Ovary (tissue), 9 donors: ENCODE results near the gene EPHB1. TPM values are rescaled to one million over a fixed set of nuclear protein-coding genes. Genes with fewer than 3 reads are reported as not detected.

ENCODE experiments used
- DNase-seq, 5 donors: peaks; one replicate each; pipeline ENCODE4 v3.0.0-alpha.2; 2019 to 2020
- H3K27ac ChIP-seq, 2 donors: fragments of 200-600 bp; one replicate each; pipeline versions ENCODE4 v1.5.1 to v1.8.0; 2019 to 2022
- H3K27me3 ChIP-seq: fragments of 200-600 bp; one replicate; pipeline ENCODE4 v1.8.0; 2022
- H3K36me3 ChIP-seq: fragments of 200-600 bp; sonication (generic); one replicate; pipeline ENCODE4 v1.5.1; 2019
- H3K4me1 ChIP-seq: one replicate; pipeline ENCODE4 v1.8.1; 2013; ENCODE audit warnings: mild to moderate bottlenecking, moderate library complexity; ENCODE audit not compliant: insufficient read depth
- H3K4me3 ChIP-seq: fragments of 200-600 bp; sonication (generic); one replicate; pipeline ENCODE4 v1.5.1; 2017
- H3K9me3 ChIP-seq, 2 donors: fragments of 200-600 bp in 1 of 2; sonication (generic) in 1 of 2; one replicate each; pipeline versions ENCODE4 v1.5.1 to v1.8.1; 2013 to 2019; ENCODE audit warnings: mild to moderate bottlenecking in 1 of 2, moderate library complexity in 1 of 2
- EP300 ChIP-seq: sonication (generic); formaldehyde crosslinking; IDR thresholded peaks from one replicate; pipeline ENCODE4 v1.6.1; 2017; ENCODE audit warnings: antibody characterized with exemption
- POLR2A ChIP-seq: fragments of 450-650 bp; IDR thresholded peaks from one replicate; pipeline ENCODE4 v1.6.1; 2017; ENCODE audit warnings: antibody characterized with exemption, mild to moderate bottlenecking, moderate library complexity
- WGBS, 3 donors: extraction: QIAGEN DNeasy Blood & Tissue Kit in 1 of 3; methylation state at CpG; one replicate each; pipeline versions ENCODE4 v1.1.5 to v1.1.7; 2013 to 2017; 5-methylcytosine and 5-hydroxymethylcytosine counted together
- intact Hi-C, 4 donors: fragments of 100-400 bp; cut with DNase I; formaldehyde crosslinking; loops; one replicate each; pipeline versions ENCODE4 v1.11.0 to v1.15.1; 2022 to 2023
- polyA plus RNA-seq, 2 donors: library from polyadenylated mRNA; stranded (reverse); fragments of 200-250 nt in 1 of 2; fragments of 350-450 nt in 1 of 2; fragmentation: Illumina TruSeq in 1 of 2; extraction: RNeasy Lipid Tissue Mini Kit (QIAGEN cat#74804) in 1 of 2; gene quantifications; one replicate each; pipeline ENCODE4 v1.2.3, GENCODE V29; 2013 to 2014
- total RNA-seq, 7 donors: library from RNA; depleted of rRNA in 2 of 7; stranded (reverse); fragments of >200 nt in 2 of 7; fragmentation: NEBNext Ultra II Directional in 3 of 7; extraction: Animal tissue kit (Norgen Biotek cat#: 25700) in 3 of 7; gene quantifications; one replicate each; pipeline versions ENCODE4 v1.1.0 to v1.2.4, GENCODE V29; 2016 to 2023
- TF ChIP-seq, protein P1 (sequence below), 3 donors: fragments of 450-650 bp in 2 of 3; fragments of 200-600 bp in 1 of 3; IDR thresholded peaks; one replicate each; pipeline versions ENCODE4 v1.5.1 to v1.8.0; 2016 to 2022; ENCODE audit warnings: antibody characterized with exemption in 3 of 3, mild to moderate bottlenecking in 1 of 3
- donor health status: DM: no; HTN: no; CAD: no; lungs with moderate emphysema.
- donor health status: DM: no; HTN: no; CAD: no.
- donor health status: Bipolar disorder and iron deficiency.
- donor health status: DM: yes; HTN: yes; CAD: no.
- donor health status: DM: no; HTN: no; CAD: no.
- donor health status: DM: yes; HTN: yes; CAD: no.

The EPHB1 gene
- total and polyA plus RNA-seq, 9 donors, result 0.25 to 2.7 (median 1.0) TPM

DNA sequence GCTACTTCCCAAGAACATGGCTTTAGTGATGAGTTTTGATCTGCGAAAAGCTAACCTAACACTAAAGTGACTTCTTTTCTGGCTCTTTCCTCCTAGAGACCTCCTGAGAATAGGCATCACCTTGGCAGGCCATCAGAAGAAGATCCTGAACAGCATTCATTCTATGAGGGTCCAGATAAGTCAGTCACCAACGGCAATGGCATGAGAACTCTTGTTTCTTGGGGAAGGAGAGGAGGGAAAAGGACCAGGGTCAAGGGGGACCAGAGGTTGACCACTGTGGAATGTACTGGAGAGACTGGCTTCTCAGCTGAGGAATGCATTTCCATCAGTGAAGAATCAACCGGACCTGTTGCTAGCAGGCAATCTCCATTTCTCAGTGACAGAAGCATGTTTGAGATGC, 463.9 kb downstream of the EPHB1 start:
- Histone ChIP-seq H3K36me3 (no peaks in the 10 kb centered on the region), H3K4me1 (no peaks in the 10 kb centered on the region), H3K9me3 (no peaks in the 10 kb centered on the region), H3K27ac (no peak overlapping the region), H3K4me3 (no peak overlapping the region), H3K27me3 (no peaks in the 10 kb centered on the region)
- no peak for DNase-seq
- TF ChIP-seq EP300 (no peak), POLR2A (no peak)
- TF ChIP-seq, protein P1, sequence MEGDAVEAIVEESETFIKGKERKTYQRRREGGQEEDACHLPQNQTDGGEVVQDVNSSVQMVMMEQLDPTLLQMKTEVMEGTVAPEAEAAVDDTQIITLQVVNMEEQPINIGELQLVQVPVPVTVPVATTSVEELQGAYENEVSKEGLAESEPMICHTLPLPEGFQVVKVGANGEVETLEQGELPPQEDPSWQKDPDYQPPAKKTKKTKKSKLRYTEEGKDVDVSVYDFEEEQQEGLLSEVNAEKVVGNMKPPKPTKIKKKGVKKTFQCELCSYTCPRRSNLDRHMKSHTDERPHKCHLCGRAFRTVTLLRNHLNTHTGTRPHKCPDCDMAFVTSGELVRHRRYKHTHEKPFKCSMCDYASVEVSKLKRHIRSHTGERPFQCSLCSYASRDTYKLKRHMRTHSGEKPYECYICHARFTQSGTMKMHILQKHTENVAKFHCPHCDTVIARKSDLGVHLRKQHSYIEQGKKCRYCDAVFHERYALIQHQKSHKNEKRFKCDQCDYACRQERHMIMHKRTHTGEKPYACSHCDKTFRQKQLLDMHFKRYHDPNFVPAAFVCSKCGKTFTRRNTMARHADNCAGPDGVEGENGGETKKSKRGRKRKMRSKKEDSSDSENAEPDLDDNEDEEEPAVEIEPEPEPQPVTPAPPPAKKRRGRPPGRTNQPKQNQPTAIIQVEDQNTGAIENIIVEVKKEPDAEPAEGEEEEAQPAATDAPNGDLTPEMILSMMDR (IDR thresholded peaks at IDR 0.05), result no peak
- WGBS, 3 donors, result 76 to 83% (median 78%) methylated on average over 3 of the region's 3 CpGs
- intact Hi-C loops, result no loop called here

DNA sequence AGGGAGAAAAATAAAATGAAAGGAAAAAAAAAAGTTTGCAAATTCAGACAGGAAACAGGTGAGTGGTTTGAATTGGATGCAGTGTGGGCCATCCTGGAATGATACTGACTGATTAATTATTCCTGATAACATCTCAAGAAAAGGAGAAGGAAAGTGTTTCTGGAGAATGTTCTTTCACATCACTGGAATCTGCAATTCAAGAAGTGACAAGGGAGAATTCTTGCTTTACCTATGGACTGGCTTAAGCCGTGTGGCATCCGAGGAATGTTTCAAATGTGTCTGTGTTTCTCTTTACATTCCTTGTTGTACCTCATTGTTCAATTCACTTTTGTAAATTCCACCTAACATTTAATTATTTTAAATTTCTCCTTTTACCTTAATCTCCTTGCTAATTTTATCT, 465.0 kb downstream of the EPHB1 start:
- H3K4me1 ChIP-seq, result no peaks in the 10 kb centered on the region
- 62 to 69% (median 67%) methylated on average over 2 of the region's 2 CpGs for WGBS, 3 donors
- no peaks in the 10 kb centered on the region for H3K36me3 ChIP-seq
- no peaks in the 10 kb centered on the region for H3K27me3 ChIP-seq
- no peak overlapping the region for H3K4me3 ChIP-seq
- no peaks in the 10 kb centered on the region for H3K9me3 ChIP-seq
- DNase-seq, result no peak
- TF ChIP-seq EP300 (no peak), POLR2A (no peak)
- TF ChIP-seq, protein P1 (IDR thresholded peaks at IDR 0.05), result no peak
- H3K27ac ChIP-seq, result no peak overlapping the region
- intact Hi-C loops, result no loop called here

DNA sequence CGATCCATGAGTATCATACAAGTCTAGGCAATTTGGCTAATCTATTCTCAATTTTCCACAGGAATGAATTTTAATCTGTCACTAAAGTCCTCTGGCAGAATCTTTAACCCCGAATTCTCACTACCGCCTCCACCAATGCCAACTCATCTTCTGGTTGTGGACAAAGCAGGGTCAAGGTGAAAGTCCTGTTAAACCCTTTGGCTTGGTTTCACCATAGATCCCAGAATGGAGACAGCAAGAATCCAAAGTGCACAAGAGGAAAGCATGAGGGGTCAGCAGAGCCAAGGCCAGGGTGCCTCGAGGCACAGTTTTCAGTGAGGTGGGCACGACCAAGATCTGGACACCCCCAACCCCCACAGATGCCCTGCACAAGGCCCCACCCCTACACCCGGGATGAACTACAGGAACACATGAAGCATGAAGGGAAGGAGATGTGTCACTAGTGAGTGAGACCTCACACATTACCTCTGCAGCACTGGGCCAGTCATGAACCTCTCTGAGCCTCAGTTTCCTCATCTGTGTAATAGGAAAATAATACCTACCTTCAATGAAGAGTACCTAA, 466.2 kb downstream of the EPHB1 start:
- WGBS, 3 donors, result 82 to 90% (median 89%) methylated on average over 6 of the region's 6 CpGs
- no peak for DNase-seq
- TF ChIP-seq EP300 (no peak), POLR2A (no peak)
- TF ChIP-seq, protein P1 (IDR thresholded peaks at IDR 0.05), result no peak

DNA sequence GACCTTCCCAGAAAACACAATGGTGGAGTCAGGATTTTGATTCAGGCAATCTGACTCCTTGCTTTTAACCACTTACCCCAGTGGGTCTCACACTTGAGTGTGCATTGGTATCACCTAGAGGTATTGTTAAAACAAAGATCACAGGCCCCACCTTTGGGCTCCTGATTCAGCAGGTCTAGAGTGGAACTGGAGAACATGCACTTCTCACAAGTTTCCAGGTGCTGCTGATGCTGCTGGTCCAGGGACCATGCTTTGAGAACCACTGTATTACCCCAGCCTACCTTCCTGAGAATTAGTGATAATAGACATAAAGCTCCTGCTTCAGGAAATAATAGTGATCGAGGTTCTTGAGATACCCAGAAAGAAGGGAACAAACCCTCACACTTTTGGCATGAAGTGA, 466.9 kb downstream of the EPHB1 start:
- Histone ChIP-seq H3K4me1 (no peaks in the 10 kb centered on the region), H3K27ac (no peak overlapping the region), H3K36me3 (no peaks in the 10 kb centered on the region), H3K9me3 (no peaks in the 10 kb centered on the region), H3K4me3 (no peak overlapping the region), H3K27me3 (no peaks in the 10 kb centered on the region)
- TF ChIP-seq POLR2A (no peak), EP300 (no peak)
- TF ChIP-seq, protein P1 (IDR thresholded peaks at IDR 0.05), result no peak
- intact Hi-C loops, result no loop called here
- 83 to 100% (median 95%) methylated on average over 1 of the region's 1 CpG for WGBS, 3 donors
- no peak for DNase-seq

More for the DNA sequence above, 466.2 kb downstream of the EPHB1 start:
- Histone ChIP-seq H3K36me3 (no peaks in the 10 kb centered on the region), H3K4me3 (no peak overlapping the region), H3K27me3 (no peaks in the 10 kb centered on the region), H3K27ac (no peak overlapping the region), H3K9me3 (no peaks in the 10 kb centered on the region), H3K4me1 (no peaks in the 10 kb centered on the region)
- intact Hi-C loops, result no loop called here
